ENCODE measurements around the gene ARG2.

Gene ARG2

DNA sequence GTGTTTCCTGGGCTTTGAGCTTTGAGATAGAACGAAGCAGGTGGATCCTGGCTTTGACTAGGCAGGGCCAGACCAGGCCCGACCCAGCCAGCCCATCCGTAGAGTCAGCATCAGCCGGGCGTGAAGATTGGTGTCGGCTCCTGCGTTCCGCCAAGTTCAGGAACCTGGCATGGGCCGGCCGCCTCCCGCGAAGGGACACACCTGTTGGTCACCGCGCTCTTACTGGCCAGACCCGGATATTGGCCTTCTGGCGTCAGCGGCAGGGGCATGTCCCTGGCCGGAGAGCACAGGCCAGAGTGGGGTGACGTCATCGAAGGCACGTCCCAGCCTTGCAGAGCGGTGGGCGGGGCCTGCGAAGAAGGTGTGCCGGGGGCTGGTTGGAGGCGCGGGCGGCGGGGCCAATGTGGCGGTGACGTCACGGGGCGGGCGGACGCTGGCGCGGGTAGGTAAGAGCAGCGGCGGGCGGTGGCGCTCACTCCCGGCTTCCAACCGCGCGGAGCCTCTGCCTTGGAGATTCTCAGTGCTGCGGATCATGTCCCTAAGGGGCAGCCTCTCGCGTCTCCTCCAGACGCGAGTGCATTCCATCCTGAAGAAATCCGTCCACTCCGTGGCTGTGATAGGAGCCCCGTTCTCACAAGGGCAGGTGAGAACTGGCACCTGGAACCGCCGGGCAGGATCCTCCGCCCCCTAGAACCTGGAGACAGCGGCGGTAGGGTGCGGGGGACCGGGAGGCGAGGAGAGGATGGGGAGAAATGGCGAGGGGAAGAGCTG lies at the start of gene ARG2:
TSS of gene ARG2 (plus strand) at position 475 of the 771 bp plus-strand sequence. CDS start at position 533, 58 bp downstream.
- FAIRE-seq = no peak

DNA sequence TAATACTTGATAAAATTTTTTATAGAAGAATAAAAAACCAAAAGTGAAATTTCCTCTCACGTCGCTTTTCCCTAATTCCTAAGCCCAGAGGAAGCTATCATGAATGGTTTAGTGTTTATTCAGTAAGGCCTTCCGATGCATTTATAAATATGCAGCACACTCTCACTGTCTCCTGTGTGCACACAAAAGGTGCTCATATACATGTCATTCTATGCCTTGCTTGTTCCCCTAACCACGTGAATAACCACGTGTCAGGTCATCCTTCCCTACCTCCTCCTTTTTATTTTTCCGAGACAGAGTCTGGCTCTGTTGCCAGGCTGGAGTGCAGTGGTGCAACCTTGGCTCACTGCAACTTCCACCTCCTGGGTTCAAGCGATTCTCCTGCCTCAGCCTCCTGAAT lies 49.3 kb upstream of the ARG2 start:
- no peak for FAIRE-seq

DNA sequence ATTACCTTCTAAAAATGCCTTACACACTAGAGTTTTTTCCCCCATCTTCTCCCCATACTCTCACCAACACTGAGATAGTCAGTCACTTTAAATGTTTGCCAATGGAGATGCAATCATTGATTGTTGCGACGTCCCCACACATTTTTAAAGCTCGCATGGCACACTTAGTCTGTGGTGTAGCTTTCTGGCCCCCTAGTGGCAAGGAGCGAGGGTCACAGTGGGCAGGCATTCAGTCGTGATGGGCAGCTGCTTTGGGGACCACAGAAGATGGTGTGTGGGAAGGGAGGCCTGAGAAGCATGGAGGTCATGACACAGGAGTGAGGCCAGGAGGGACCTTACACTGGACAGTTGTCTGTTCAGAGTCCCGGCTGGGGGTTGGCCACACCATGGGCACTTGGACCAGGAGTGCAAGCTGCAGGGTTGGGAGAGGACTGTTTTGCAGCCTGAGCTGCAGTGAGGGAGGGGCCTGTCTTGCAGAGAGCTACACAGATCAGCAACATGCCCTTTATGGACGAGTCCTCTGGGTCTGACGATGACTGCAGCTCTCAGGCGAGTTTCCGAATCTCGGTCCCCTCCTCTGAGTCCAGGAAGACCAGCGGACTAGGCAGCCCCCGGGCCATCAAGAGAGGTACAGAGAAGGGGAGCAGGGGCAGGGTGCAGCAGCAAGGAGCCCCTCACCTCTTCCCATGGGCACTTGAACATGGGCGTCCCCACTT lies 48.3 kb upstream of the ARG2 start:
- FAIRE-seq = no peak

DNA sequence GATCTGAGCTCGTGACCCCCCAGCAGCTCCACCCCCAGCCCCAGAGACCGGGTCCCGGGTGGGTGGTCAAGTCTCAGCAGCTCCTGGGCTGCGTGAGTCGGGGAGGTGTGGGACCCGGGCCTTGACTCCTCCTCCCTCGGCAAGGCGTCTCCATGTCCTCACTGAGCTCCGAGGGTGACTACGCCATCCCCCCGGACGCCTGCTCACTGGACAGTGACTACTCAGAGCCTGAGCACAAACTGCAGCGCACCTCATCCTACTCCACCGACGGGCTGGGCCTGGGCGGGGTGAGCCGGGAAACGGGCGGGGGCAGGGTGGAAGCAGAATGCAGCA lies 47.8 kb upstream of the ARG2 start:
- FAIRE-seq = no peak

DNA sequence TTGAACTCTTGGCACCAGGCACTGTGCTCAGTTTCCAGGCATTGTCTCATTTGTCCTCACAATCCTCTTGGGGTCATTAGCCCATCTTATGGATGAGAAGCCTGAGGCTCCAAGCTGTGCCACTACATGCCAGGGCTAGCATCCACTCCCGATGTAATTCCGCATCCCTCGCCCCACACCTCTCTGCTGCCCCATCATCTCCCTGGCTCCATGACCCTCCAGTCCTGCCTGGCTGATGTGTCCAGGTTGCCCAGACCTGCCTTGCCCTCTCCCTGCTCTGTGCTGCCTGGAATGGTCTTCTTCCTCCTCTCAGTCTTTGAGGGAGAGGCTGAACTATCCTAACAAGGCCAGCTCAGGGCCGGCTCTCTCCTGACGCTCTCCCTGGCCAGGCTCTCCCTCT lies 47.1 kb upstream of the ARG2 start:
- no peak for FAIRE-seq

DNA sequence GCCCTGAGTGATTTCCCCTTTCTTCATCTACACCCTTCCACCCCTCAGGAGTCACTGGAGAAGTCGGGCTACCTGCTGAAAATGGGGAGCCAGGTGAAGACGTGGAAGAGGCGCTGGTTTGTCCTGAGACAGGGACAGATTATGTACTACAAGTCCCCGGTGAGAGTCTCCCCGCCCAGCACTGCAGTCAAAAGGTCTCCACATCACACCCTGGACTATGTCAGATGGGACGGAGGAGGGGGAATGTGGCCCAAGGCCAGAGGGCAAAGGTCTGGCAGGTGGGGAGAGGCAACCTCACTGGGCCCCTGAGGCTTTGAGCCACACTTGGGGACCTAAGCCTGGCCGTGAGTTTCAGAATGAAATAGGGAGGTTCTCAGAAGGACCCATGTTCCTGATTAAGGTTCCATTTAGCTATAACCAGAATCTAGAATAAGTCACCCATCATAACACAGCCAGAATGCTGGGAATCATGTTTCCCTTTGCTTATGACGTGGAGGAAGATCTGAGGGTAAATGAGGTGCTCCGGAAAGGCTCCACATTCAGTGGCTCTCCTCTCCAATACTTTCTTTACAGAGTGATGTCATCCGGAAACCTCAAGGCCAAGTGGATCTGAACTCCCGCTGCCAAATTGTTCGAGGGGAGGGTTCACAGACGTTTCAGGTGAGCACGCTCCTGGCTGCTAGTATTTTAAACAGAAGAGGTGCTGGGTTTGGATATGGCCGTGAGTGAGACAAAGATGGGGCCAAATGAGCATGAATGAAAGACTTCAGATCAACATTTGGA lies 46.3 kb upstream of the ARG2 start:
- FAIRE-seq = no peak

DNA sequence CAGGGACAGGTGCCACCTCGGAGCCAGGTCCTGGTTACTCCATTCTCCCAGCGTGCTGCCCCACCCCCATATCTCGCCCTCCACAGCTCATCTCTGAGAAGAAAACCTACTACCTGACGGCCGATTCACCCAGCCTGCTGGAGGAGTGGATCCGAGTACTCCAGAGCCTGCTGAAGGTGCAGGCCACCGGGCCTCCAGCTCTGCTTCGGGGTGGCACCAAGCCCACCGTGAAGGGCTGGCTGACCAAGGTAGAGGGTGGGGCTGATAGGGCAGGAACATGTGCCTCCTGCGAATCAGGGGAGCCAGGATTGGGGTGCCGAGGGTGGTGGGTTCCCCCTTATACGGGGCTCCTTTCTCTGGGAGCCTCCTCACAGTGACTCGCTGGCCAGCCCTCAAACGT lies 45.6 kb upstream of the ARG2 start:
- no peak for FAIRE-seq

DNA sequence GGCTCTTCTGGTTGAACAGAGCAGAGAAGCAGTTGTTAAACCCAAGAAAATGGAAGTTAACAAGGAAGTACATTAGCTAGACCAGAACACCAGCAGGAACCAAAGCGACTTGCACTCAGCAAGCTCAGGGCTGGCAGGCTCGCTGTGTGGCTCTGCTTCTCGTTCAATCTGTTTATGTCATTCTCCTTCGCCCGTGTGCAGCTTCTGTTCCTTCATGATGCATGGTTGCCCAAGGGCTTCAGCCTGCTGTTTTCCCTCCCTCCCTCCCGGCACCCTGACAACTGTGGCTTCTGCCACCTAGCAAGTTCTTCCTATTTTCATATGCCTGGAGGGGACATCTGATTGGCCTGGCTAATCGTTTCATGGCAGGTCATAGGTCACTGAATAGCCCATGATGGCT lies 44.9 kb upstream of the ARG2 start:
- no peak for FAIRE-seq

DNA sequence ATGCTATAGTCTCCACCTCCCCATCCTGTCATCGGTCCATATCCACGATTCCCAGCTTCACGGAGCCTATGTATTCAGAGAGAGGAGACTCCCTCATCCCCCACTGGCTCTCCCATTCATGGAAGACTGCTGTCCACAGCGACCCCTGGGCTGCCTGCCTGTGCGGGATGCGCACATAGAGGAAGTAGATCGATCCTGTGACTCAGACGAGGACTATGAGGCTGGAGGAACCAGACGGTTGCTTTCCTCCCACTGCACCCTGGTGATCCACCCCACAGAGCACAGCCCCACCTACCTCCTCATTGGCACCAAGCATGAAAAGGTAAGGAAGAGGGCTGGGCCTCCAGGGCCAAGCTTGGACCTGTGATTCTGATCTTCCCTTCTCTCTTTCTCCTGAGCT lies 44.0 kb upstream of the ARG2 start:
- FAIRE-seq = no peak

DNA sequence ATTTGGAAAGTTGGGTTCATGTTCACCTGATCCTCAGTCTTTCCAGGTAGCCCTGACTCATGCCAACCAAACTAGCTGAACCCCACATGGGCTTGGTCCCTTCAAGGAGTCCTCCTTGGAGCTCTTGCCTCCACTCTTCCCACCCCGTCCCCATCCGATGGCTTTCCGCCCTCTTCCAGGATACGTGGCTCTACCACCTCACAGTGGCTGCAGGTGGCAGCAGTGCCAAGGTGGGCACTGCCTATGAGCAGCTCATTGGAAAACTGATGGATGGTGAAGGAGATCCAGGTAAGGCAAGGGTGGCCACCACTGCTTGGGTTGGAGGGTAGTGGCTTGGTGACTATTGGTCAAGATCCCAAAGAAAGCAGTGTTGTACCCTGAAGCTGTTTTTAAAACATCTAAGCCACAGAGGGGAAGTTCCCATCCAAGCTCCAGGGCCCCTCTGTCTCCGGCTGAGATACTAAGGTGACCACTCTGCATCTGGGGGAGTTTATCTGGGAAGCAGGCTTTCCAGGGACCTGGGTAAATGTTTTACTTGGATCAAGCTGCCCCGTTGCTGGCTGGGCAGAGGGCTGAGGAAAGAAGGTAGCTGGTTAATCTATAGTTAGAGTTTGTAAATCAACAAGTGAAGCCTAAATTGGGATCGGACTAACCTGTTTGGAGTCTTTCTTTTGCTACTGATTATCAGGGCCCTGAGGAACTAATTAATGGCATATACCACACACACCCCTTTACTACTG lies 43.3 kb upstream of the ARG2 start:
- FAIRE-seq = no peak

DNA sequence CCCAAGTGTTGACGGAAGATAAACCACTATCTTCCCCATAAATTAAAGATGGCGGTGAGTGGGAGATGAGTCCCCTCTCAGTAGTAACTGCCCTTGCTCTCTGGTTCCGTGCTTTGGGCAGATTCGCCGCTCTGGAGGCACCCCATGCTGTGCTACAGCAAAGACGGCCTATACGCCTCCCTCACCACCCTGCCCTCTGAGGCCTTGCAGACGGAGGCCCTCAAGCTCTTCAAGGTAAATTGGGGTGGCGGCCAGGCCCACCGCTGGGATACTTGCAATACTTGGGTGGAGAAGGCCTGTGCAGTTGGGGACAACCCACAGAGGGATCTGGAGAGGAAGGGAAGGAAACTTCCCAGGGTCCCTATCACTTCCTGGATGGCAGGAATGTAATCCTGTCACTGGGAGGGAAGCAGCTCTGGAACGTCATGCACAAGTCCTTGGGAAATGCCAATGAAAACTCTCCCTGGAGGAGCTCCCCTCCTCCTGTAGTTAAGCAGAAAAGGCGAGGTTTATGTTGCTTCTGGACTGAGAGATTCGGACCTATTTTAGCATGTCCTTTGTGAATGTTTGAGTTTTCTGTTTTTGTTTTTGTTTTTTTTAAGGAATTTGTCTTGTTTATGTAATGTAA lies 42.4 kb upstream of the ARG2 start:
- no peak for FAIRE-seq

DNA sequence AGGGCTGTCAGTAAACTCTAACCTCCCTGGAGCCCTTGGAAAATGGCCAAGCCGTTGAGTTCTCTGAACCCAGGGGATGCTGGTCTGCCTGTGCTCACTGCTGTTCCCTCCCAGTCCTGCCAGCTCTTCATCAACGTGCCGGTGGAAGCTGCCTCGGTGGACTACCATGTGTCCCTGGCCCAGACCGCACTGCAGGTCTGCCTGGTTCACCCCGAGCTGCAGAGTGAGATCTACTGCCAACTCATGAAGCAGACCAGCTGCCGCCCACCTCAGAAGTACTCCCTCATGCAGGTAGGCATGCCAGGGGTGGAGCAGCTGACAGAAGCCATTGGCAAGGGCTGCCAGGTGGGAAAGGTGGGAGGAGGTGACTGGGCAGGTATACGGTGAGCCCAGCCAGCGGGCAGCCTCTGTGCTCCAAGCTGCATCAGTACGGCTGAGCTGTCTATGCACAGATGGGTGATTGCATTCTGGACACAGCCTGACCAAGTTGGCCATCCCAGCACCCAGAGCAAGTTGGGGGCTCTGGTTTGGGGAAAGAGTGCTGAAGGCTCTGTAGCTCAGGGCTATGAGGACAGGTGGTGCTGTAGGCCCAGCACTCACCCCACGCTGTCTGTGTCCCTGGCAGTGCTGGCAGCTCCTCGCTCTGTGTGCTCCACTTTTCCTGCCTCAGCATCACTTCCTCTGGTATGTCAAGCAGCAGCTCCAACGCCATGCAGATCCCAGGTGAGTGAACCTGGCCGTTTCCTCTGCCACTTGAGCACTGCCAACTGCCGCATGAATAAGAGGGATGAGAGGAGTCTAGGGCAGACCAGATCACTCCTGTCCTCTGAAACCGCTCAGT lies 41.6 kb upstream of the ARG2 start:
- FAIRE-seq = no peak

DNA sequence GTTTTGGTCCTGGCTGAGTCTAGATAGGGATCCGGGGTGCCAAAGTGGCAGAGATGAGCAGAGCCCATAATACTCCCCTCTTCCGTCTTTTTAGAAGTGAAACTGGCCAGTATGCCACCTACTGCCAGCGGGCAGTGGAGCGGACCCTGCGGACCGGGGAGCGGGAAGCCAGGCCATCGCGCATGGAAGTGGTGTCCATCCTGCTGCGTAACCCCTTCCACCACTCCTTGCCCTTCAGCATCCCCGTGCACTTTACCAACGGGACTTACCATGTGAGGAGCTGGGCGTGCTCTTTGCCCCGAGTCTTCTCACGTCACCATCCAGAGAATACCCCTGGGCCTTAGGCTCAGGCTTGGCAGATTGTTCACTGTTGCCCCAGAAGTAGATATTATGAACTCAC lies 40.7 kb upstream of the ARG2 start:
- FAIRE-seq = no peak

DNA sequence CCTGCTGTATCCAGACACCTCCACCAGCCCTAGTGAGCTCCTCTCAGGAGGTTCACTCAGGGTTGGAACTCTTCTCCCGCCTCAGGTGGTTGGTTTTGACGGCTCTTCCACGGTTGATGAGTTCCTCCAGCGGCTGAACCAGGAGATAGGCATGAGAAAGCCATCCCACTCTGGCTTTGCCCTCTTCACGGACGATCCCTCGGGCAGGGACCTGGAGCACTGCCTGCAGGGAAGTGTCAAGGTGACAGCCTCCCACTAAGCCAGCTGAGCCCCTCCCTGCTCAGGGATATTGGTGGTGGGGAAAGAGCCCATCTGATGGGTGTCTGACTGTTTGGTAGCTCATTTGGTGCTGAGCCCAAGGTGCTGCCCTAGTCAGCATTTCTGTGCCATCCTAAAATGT lies 40.1 kb upstream of the ARG2 start:
- no peak for FAIRE-seq

DNA sequence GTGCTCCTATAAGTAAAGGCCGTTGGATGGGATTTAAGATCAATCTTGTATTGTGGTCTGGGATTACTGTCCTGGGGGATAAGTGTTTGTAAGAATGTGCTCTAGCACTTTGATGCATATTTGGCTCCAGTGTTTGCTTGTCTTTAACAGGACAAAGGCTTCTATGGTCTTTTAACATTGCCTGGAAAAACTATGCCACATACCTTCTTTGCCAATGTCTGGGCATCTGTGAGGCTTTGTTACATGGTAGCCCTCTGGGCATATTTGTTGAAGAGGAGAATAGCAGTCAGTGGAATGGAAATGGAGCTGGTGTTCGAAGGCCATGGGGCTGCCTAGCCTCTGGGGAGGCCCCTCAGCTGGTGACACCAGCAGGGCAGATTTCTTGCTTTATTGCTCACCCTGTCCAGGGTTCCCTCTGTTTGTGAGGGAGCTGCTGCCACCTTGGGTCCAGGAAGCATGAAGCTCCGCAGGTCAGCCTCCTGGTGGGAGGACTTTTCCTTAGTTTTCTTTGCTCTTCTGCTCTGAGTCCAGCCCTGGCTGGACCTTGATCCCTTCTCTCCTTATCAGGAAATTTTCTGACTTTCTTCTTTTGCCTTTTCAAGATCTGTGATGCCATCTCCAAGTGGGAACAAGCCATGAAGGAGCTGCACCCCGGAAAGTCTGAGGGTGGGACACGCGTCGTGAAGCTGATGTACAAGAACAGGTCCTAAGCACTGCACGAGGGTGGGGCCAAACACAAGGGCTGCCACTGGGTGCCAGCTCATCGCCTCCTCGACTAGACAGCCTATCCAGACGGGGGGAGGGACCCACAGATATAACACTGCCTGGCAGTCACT lies 39.2 kb upstream of the ARG2 start:
- FAIRE-seq = no peak

DNA sequence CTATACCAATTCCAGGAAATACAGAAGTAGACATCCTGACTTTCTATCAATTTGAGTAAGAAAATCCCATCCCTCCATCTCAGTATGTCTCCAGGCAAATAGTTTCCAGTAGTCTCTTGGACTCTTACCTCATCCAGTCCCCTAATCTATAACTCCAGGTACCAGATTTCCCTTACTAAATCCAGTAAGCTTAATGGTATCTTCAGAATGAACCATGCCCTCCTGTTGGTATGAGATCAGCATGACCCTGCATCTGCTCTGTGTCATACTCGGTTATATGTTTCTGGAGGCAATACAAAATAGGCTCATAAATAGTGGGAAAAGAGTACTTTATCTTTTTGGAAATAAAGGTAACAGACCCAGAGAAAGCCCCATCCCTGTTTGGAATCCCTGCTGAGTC lies 38.1 kb upstream of the ARG2 start:
- FAIRE-seq = no peak

DNA sequence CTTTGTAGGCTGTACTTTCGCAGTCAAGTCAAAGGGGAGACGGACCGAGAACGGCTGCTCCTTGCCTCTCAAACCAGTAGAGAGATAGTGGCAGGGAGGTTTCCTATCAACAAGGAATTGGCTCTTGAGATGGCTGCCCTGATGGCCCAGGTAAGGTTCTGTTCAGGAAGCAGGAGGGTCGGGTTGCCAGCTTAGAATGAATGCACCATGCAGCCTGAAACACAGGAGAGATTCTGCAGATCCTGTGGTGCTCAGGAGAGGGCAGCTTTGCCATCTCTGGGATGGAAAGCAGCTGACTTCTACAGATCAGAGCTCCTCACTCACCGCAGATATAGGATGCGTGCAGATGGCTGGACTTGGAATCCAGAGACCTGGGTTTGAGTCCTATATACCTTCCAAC lies 37.7 kb upstream of the ARG2 start:
- FAIRE-seq = no peak

DNA sequence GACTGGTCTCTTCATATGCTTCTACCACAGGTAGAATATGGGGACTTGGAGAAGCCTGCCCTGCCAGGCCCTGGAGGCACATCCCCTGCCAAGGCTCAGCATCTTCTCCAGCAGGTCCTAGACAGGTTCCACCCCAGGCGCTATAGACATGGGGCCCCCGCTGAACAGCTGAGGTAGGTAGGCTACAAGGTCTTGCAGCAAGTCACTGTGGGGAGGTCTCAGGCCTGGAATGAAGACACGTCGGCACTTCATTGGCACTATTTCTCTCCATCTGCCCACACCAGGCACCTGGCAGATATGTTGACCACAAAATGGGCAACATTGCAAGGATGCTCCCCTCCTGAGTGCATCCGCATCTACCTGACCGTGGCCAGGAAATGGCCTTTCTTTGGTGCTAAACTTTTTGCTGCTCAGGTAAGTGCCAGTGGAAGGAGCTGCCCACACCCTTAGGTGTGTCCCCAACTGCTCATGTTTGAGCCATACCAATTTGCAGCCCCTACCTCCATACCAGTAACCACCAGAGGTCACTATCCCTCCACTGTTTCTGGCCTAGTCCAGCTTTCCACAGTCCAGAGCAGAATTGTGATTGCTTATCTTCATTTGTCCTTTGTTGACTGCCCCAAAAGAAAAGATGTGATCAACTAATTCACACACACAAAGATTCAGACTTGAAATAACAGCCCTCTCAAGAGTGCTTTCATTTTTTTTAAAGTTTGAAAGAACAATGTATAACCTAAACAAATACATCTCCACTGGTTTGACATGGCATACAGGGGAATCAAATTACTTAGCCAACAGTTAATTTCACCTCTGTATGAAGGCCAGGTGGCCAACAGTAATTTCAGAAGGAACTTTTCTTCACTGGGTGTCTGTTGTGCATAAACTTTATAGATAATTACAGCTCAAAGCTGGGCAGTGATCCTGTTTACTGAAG lies 35.7 kb upstream of the ARG2 start:
- FAIRE-seq = no peak

DNA sequence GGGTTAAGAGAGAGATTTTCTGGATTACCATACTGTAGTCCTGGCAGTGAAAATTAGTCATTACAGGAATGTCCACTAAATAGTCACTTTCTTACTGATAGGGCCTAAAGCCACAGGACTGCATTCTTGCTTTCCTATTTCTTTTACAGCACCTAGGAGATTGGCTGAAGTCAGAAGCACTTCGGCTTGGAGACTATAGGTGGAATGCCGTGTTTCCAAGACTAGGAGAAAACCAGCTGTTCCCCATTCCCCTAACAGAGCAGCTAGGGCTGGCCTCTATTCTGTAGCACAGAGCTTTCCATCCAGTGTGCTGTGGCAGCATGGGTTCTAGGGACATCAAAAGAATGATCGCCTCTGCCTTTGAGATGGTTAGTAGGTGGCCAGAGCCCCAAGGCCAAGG lies 34.7 kb upstream of the ARG2 start:
- FAIRE-seq = no peak

DNA sequence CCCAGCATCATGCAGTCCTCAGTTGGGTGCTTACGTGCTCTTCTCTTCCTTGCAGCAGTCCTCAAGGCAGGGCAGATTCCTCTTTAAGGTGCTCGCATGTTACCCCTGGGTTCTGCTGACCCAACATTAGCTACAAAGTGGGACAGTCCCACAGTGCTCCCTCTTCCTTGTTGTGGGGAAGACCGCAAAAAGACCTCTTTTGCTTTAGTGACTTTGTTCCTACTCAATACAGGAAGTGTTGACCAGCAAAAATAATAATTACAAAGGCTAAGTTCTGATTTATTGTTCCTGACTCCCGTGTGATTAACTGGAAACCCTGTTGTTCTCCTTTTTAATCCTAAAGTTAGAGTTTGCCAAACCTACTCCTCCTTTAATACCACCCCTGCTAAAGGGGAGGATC lies 33.4 kb upstream of the ARG2 start:
- FAIRE-seq = no peak
